KOPT-K1 (cell line): ENCODE results near the gene STK4.

ENCODE experiments used
- H3K27ac ChIP-seq: fragments of 200-600 bp; sonication (generic); 2 replicates; pipeline ENCODE4 v1.5.1; 2016; ENCODE audit warnings: antibody characterized with exemption, mild to moderate bottlenecking, low read depth, low read length; ENCODE audit not compliant: poor library complexity, severe bottlenecking
- H3K36me3 ChIP-seq: fragments of 200-600 bp; sonication (generic); 2 replicates; pipeline ENCODE4 v1.5.1; 2017; ENCODE audit warnings: antibody characterized with exemption, mild to moderate bottlenecking, low read length, moderate library complexity; ENCODE audit not compliant: insufficient read depth
- H3K9me3 ChIP-seq: fragments of 200-600 bp; sonication (generic); 2 replicates; pipeline ENCODE4 v1.5.1; 2017; ENCODE audit warnings: antibody characterized with exemption, low read length, mild to moderate bottlenecking; ENCODE audit not compliant: insufficient read depth, poor library complexity, severe bottlenecking

The STK4 gene

GRCh38 chr20:45119556-45120266, 153.4 kb downstream of the STK4 start:
- H3K9me3 ChIP-seq = no peaks in the 10 kb centered on the region
- no peak overlapping the region for H3K27ac ChIP-seq
- no peaks in the 10 kb centered on the region for H3K36me3 ChIP-seq

- H3K9me3 ChIP-seq = no peaks in the 10 kb centered on the region
These were observed 155.1 kb downstream of the STK4 start for GRCh38 chr20:45121388-45121787.

GRCh38 chr20:45124365-45124764, 158.1 kb downstream of the STK4 start, which contains the start of gene WFDC12:
TSS of gene WFDC12 (minus strand) at chr20:45124465. CDS start at chr20:45124447, 18 bp downstream.
- no peaks in the 10 kb centered on the region for H3K9me3 ChIP-seq
- H3K27ac ChIP-seq = no peak within 1 kb of the TSS
- no peaks in the 10 kb centered on the region for H3K36me3 ChIP-seq

More at GRCh38 chr20:45121388-45121787, 155.1 kb downstream of the STK4 start:
- Histone ChIP-seq H3K36me3 (no peaks in the 10 kb centered on the region), H3K27ac (no peak overlapping the region)

GRCh38 chr20:45128099-45128498, 161.8 kb downstream of the STK4 start:
- Histone ChIP-seq H3K36me3 (no peaks in the 10 kb centered on the region), H3K9me3 (no peaks in the 10 kb centered on the region), H3K27ac (no peak overlapping the region)
